HG03460 (cell line): Measurements from ENCODE around the gene TICAM1.
"Not testable (repeated sequence)": the region's sequence is repeated elsewhere in the genome, so short reads cannot be mapped to it uniquely, and the experiment has no call there.

Experiments
- ATAC-seq: cut with Tn5 transposase; IDR thresholded peaks from one replicate; pipeline ENCODE4 v1.9.1; 2021; ENCODE audit not compliant: unreplicated experiment

Gene TICAM1

DNA sequence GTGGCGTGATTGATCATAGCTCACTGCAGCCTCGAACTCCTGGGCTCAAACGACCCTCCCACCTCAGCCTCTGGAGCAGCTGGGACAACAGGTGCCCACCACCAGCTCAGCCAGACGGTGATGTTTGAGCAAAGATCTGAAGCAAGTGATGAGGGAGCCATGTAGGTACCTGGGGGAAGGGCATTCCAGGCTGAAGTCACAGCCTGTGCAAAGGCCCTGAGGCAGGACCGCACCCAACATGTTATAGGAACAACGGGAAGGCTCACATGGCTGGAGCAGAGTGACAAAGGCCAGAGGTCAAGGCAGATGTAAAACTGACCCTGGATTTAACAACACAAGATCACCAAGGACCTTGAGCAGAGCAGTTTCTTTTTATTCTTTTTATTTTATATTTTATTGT is 25.1 kb downstream of the TICAM1 start:
- ATAC-seq, result no peak

DNA sequence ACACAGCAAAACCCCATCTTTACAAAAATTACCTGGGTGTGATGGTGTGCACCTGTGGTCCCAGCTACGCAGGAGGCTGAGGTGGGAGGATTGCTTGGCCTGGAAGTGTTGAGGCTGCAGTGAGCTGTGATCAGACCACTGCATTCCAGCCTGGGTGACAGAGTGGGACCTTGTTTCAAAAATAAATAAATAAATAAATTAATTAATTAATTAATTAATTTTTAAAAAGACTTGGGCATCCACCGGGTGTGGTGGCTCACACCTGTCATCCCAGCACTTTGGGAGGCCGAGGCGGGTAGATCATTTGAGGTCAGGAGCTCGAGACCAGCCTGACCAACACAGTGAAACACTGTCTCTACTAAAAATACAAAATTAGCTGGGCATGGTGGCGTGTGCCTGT is 26.4 kb downstream of the TICAM1 start:
- not testable (repeated sequence) for ATAC-seq

DNA sequence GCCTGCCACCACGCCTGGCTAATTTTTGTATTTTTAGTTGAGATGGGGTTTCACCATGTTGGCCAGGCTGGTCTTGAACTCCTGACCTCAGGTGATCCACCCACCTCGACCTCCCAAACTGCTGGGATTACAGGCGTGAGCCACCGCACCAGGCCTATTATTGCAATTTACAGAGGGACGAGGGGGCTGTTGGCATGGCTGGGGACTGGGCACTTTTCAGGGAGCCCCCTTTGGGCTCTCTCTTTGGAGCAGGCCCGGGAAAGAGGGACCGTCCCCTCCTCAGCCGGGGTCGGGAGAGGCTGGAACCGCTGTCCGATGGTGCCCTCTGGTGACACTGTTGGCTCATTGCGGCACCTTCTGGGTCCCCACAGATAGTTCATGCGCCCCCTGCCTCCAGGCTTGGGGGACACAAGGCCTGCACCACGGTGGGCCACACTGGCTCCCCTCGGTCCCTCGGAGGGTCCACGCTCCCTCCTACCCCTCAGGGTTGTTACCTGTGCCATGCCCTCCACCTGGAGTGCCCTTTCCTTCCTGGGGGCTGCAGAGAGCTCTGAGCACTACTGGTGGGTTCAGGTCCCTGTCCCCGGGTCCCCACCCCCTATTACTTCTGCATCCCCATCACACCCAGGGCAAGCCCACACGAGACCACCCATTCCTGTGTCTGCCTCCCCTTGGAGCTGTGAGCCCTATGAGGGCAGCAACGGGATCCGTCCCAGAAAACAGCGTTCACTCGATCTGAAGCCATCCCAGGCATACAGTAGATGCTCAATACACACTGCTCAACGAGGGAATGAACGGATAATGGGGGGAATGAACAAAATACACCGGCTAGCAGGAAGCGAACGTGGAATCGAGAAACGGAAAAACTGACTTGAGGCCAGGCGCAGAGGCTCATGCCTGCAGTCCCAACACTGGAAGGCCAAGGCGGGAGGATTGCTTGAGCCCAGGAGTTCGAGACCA is 27.5 kb downstream of the TICAM1 start:
- no peak for ATAC-seq

DNA sequence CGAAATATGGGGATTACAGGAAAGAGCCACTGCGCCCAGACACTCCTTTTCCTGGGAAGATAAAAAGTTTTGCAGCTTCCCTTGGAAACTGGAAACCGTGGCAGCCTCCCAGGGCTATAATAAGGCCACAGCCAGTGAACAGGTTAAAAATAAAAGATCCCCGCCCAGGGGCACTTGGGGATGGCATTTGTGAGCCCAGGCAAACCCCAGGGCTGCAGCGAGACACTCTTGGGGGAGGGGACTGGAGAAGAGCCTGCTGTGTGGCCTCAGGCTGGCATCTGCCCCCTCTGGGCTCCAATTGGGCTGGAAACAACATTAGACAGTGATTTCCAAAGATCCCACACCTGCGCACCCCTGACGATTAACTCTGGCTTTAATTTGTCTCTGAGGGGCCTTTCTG is 28.8 kb downstream of the TICAM1 start:
- no peak for ATAC-seq

DNA sequence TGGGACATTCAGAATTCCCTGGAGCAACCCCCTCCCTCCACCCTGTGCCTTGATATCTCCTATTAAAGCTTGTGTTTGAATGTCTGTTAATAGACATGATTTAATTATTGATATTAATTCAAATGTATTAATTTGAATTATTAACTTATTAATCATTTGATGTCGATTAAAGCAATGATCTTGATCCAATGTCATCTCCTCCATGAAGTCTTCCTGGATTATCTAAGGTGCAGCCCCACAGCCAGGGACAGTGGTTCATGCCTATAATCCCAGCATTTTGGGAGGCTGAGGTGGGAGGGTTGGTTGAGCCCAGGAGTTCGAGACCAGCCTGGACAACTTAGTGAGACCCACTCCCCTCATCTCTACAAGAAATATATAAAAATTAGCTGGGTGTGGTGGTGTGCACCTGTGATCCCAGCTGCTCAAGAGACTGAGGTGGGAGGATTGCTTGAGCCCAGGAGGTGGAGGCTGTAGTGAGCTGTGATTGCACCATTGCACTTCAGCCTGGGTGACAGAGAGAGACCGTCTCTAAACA is 30.4 kb downstream of the TICAM1 start:
- ATAC-seq, result no peak

DNA sequence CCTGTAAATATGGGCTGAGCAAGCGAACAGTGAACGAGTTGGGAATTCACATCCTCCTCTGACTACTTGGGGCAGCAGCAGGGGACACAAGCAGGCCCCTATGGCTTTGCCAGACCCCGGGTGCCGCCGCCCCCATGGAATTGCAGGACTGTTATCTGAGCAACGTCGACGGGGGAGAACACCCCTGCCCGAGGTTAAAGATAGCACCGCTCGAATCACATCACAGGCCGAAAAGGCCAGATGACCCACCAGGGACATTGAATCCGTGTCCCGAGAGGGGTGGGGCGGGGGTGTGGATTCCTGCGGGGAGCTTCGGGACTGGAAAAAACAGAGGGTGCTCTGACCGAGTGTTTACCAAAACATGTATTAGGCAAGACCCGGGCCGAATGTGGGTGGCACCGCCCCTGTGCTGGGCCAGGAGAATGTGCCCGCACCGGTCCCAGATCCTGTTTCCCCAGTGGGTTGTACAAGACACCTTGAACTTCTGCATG is 30.9 kb downstream of the TICAM1 start:
- ATAC-seq, result no peak

DNA sequence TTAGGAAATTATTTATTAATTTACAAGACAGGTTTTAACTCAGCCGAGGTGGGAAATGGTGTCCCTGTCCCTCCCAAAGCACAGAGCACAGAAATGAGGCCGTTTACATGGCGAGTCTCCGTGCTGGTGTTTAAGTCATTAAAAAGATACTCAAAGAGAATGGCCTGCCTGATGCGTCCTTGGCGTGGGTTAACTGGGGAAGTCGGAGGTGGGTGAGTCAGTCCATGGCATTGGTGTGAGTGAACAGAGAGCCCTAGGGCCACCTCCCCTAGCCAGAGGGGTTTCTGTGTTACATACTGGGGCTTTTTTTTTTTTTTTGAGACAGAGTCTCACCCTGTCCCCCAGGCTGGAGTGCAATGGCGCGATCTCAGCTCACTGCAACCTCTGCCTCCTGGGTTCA is 36.1 kb downstream of the TICAM1 start:
- ATAC-seq, result no peak

DNA sequence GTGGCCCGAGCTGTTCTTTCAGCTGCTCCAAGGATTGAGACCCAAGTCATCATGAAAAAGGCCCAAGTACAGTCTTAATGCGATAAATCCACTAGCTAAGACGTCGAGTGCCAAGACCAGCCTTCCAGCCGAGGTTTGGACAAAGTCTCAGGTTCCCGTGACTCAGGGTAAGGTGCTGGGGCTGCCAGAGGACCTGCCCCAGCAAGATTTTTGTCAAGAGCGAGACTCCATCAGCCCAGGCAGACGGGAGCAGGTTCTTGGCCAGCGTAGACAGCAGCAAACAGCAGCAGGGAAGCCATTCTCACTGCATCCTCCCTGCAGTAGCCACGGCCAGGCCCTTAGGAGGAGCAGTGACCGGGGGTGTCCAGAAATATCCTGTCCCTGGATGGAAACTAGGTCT is 36.5 kb downstream of the TICAM1 start:
- no peak for ATAC-seq

DNA sequence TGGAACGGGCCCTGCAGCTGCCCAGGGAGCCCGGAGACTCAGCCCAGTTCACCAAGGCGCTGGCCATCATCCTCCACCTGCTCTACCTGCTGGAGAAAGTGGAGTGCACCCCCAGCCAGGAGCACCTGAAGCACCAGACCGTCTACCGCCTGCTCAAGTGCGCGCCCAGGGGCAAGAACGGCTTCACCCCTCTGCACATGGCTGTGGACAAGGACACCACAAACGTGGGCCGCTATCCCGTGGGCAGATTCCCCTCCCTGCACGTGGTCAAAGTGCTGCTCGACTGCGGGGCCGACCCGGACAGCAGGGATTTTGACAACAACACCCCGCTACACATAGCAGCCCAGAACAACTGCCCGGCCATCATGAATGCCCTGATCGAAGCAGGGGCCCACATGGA is 38.2 kb downstream of the TICAM1 start:
- ATAC-seq, result not testable (repeated sequence)

DNA sequence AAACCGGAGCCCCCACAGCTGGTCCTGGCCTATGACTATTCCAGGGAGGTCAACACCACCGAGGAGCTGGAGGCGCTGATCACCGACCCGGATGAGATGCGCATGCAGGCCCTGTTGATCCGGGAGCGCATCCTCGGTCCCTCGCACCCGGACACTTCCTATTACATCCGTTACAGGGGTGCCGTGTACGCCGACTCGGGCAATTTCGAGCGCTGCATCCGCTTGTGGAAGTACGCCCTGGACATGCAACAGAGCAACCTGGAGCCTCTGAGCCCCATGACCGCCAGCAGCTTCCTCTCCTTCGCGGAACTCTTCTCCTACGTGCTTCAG is 38.7 kb downstream of the TICAM1 start:
- not testable (repeated sequence) for ATAC-seq

DNA sequence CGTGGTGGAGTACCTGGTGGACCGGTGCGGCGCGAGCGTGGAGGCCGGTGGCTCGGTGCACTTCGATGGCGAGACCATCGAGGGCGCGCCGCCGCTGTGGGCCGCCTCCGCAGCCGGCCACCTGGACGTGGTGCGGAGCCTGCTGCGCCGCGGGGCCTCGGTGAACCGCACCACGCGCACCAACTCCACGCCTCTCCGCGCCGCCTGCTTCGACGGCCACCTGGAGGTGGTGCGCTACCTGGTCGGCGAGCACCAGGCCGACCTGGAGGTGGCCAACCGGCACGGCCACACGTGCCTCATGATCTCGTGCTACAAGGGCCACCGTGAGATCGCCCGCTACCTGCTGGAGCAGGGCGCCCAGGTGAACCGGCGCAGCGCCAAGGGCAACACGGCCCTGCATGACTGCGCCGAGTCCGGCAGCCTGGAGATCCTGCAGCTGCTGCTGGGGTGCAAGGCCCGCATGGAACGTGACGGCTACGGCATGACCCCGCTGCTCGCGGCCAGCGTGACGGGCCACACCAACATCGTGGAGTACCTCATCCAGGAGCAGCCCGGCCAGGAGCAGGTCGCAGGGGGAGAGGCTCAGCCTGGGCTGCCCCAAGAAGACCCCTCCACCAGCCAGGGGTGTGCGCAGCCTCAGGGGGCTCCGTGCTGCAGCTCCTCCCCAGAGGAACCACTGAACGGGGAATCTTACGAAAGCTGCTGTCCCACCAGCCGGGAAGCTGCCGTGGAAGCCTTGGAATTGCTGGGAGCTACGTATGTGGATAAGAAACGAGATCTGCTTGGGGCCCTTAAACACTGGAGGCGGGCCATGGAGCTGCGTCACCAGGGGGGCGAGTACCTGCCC is 39.3 kb downstream of the TICAM1 start:
- not testable (repeated sequence) for ATAC-seq

DNA sequence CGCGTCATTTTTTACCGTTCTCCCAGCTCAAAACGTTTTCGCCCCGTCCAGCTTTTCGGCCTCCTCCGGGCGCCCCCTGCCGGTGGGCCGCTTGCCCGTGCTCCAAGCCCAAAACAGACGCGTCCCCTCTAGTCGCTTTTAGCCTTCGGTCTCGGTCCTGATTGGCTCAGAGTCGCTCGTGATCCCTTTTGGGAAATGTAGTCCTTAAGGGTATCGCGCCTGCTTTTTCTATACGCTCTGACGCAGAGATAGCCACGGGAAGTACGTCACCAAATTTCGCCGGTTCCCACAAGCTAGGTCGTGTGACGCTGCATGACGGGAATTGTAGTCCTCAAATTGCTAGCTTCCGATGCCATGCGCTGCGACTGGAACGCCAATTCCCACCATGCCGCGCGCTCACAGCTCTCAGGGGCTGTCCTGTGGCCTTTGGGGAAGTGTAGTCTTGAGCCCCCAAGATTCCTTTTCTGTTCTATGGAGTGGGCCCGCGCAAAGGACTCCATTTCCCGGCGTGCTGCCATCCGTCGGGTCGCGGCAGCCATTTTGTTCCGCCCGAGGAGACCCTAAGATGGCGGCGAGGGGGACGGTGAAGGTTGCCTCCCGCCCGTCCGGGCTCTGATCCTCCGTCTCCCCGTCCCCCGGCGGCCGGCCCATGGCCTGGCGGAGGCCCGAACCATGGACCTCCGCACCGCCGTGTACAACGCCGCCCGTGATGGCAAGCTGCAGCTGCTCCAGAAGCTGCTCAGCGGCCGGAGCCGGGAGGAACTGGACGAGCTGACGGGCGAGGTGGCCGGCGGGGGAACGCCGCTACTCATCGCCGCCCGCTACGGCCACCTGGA is 40.1 kb downstream of the TICAM1 start, which contains the start of gene FEM1A:
Gene FEM1A (plus strand): TSS at position 552 of the 836 bp plus-strand sequence. CDS start 121 bp downstream, at position 673.
- ATAC-seq, result peak; percentile 86

DNA sequence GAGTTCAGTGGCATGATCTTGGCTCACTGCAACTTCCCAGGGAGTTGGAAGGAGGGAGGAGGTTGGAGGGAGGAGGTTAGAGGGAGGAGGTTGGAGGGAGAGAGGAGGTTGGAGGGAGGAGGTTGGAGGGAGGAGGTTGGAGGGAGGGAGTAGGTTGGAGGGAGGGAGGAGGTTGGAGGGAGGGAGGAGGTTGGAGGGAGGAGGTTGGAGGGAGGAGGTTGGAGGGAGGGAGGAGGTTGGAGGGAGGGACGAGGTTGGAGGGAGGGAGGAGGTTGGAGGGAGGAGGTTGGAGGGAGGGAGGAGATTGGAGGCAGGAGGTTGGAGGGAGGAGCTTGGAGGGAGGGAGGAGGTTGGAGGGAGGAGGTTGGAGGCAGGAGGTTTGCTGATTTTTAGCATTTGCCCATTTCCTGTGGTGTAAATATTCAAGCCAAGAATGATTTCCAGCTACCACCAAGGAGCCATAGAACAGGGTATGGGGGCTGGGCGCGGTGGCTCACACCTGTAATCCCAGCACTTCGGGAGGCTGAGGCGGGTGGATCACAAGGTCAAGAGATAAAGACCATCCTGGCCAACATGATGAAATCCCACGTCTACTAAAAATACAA is 45.0 kb downstream of the TICAM1 start:
- ATAC-seq, result not testable (repeated sequence)

DNA sequence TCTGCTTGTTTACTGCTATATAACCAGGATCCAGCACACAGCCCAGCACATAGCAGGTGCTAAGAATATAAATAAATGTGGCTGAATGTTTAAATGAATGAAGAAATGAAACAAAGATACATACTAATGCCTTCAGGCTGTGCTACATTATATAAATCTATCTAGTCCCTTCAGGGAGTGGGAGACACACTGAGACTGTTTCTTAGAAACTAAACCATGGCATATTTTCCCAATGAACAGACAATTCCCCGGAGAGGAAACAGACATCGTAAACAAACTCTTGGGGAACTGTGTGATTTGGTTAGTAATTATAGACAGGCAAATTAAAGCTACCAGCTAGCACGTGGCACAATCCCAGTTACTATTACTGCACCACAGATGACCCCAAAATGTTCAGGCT is 49.7 kb downstream of the TICAM1 start:
- ATAC-seq, result no peak

DNA sequence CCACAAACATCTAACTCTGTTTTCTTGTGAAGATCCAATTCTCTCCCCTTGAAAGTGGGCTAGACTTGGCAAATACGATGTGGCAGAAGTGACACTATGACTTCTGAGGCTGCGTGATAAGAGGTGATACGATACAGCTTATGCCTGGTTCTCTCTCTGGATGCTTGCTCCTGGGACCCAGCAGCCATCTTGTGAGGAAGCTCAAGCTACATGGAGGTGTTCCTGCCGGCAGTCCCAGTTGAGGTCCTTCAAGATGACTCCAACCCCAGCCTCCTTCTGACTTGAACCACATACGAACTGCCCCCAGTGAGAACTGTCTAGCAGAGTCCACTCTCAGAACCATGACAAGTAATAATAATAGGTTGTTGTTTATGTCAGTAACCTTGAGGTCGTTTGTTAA is 50.7 kb downstream of the TICAM1 start:
- ATAC-seq, result no peak

DNA sequence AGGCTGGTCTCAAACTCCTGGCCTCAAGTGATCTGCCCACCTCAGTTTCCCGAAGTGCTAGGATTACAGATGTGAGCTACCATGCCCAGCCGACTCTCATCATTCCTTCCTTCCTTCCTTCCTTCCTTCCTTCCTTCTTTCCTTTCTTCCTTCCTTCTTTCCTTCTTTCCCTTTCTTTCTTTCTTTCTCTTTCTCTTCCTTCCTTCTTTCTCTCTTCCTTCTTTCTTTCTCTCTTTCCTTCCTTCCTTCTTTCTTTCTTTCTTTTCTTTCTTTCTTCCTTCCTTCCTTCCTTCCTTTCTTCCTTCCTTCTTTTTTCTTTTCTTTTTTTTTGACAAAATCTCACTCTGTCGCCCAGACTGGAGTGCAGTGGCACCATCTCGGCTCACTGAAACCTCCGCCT is 53.4 kb downstream of the TICAM1 start:
- not testable (repeated sequence) for ATAC-seq

DNA sequence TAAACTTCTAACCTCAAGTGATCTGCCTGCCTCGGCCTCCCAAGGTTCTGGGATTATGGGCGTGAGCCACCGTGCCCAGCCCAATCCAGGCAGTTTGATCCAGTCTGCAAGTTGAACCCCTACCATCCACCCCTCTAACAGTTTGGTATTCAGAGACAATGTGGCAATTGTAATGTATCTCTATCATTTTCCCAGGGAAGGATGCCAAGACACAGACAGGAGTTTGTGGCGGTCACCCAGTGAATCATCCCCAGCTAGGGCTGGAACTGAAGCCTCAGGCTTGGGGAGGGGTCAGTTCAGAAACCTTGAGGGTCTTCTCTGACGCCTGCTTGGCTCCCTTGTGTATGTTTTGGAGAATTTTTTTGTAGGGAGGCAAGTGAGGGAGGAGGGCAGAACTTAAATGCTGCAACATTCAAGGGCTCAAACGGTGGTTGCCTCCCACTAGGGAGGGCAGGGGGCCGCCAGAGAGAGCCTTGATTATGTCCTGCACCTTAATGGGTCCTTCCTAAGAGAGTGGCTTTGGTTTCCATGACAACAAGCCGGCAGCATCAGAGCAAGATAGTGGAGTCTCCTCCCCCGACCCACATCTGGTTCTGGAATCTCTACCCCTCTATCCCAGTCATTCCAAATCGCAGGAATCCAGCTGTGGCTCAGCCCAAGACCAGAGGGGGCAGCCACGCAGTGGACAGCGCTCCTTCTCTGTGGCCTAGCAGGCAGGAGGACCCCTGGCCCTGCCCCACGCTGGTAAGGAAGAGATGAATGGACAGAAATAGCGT is 54.9 kb downstream of the TICAM1 start:
- no peak for ATAC-seq

DNA sequence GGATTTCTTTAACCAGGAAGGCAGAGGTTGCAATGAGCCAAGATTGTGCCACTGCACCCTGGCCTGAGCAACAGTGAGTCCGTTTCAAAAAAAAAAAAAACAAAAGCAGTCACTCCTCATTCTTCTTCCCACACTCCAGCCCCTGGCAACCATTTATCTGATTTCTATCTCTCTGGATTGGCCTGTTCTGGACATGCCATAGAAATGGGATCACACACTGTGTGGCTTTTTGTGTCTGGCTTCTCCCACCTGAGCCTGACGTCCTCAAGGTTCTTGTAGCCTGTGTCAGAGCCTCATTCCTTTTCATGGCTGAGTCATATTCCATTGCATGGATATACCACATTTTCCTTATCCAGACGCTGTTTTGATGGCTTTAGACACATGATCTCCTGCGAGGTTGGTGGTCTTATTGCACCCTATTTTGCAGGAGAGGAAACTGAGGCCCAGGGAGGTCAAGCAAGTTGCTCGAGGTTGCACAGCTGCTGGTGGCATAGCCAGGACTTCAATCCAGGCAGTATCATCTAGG is 55.8 kb downstream of the TICAM1 start:
- ATAC-seq, result no peak

DNA sequence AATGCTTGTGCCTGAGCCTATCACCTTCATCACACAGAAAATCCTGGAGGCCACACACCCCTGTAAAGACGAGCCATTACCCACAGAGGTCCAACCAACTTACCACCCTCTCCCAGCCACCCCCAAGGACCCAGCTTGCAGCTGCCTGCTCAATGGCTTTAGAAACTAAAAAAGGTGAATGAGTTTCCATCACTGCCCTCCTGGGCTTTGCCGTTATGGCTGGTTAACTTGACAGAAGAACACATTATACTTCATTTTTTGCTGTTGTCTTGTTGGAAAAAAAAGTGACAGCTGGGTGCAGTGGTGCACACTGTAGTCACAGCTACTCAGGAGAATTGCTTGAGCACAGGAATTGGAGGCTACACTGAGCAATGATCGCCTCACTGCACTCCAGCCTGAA is 57.4 kb downstream of the TICAM1 start:
- ATAC-seq, result no peak
